CD4-positive, alpha-beta memory T cell (primary cell): ENCODE data around the gene USP14. TPM values are rescaled to one million over a fixed set of nuclear protein-coding genes. Genes with fewer than 3 reads are reported as not detected.
A peak's percentile ranks its signal among the peaks of the same experiment; 100 is the strongest.
"Not testable (repeated sequence)": the region's sequence is repeated elsewhere in the genome, so short reads cannot be mapped to it uniquely, and the experiment has no call there.

ENCODE experiments used
- CTCF ChIA-PET: fragments of 350-600 bp; sonication (Branson Sonifier 250); formaldehyde crosslinking; loops from one replicate; lab custom pipeline; 2021; ENCODE audit warnings: inconsistent platforms; ENCODE audit not compliant: partially characterized antibody; lab: Charles Lee
- POLR2A ChIA-PET: fragments of 350-600 bp; sonication (Branson Sonifier 250); formaldehyde crosslinking; loops from one replicate; lab custom pipeline; 2021; ENCODE audit not compliant: partially characterized antibody; lab: Charles Lee
- DNase-seq, 5 donors: peaks; one replicate each; pipeline versions ENCODE4 v3.0.0 to v3.0.0-alpha.2; 2020 to 2022; ENCODE audit warnings: mixed read lengths in 1 of 5
- H3K27ac ChIP-seq: one replicate; pipeline ENCODE4 v1.7.0; 2013; ENCODE audit warnings: low read depth, low read length
- H3K27me3 ChIP-seq: 2 replicates; pipeline ENCODE4 v1.7.0; 2013; ENCODE audit warnings: mild to moderate bottlenecking, low read length, moderate library complexity; ENCODE audit not compliant: insufficient read depth
- H3K36me3 ChIP-seq: 2 replicates; pipeline ENCODE4 v1.7.0; 2013; ENCODE audit warnings: mild to moderate bottlenecking, low read length, moderate library complexity; ENCODE audit not compliant: insufficient read depth
- H3K4me1 ChIP-seq: 2 replicates; pipeline ENCODE4 v1.7.0; 2013; ENCODE audit warnings: mild to moderate bottlenecking, low read length, moderate library complexity; ENCODE audit not compliant: insufficient read depth
- H3K4me3 ChIP-seq, 2 donors: one replicate each; pipeline ENCODE4 v1.7.0; 2013; ENCODE audit warnings: low read length in 2 of 2, mild to moderate bottlenecking in 1 of 2
- H3K9me3 ChIP-seq, 2 donors: one replicate each; pipeline ENCODE4 v1.7.0; 2013; ENCODE audit warnings: low read length in 2 of 2, control low read depth in 1 of 2; ENCODE audit not compliant: control insufficient read depth in 1 of 2
- H3K27ac Mint-ChIP-seq, 7 donors: one replicate each; pipeline ENCODE4 v1.8.0; 2020 to 2021; ENCODE audit warnings: mixed read lengths in 7 of 7, mild to moderate bottlenecking in 6 of 7, inconsistent platforms in 3 of 7, moderate library complexity in 3 of 7
- H3K27me3 Mint-ChIP-seq, 2 donors: one replicate each; pipeline ENCODE4 v1.8.0; 2020 to 2021; ENCODE audit warnings: mixed read lengths in 2 of 2
- H3K36me3 Mint-ChIP-seq, 2 donors: one replicate each; pipeline ENCODE4 v1.8.0; 2020 to 2021; ENCODE audit warnings: mixed read lengths in 2 of 2, inconsistent platforms in 1 of 2, mild to moderate bottlenecking in 1 of 2
- H3K4me1 Mint-ChIP-seq, 4 donors: one replicate each; pipeline ENCODE4 v1.8.0; 2020 to 2021; ENCODE audit warnings: mixed read lengths in 4 of 4, mild to moderate bottlenecking in 1 of 4
- H3K4me3 Mint-ChIP-seq, 8 donors: one replicate each; pipeline ENCODE4 v1.8.0; 2020 to 2021; ENCODE audit warnings: mixed read lengths in 8 of 8, mild to moderate bottlenecking in 7 of 8, moderate library complexity in 6 of 8, inconsistent platforms in 3 of 8
- H3K9me3 Mint-ChIP-seq, 8 donors: one replicate each; pipeline ENCODE4 v1.8.0; 2020 to 2021; ENCODE audit warnings: mixed read lengths in 8 of 8, mild to moderate bottlenecking in 5 of 8, inconsistent platforms in 3 of 8, moderate library complexity in 1 of 8
- intact Hi-C: fragments of 100-400 bp; cut with micrococcal nuclease; formaldehyde crosslinking; loops from one replicate; pipeline ENCODE4 v1.15.1; 2023
- polyA plus RNA-seq, 2 donors: library from polyadenylated mRNA; unstranded; fragments of 300-500 nt; fragmentation: Illumina TruSeq; gene quantifications; one replicate each; pipeline ENCODE4 v1.2.3, GENCODE V29; 2021
- total RNA-seq, 2 experiments: library from RNA; stranded (reverse); gene quantifications; one replicate each; pipeline ENCODE4 v1.2.3, GENCODE V29; 2021

The USP14 gene
- total RNA-seq (10 to 100 TPM; 42.6 to 43.6 TPM), polyA plus RNA-seq (10 to 100 TPM; 33.3 to 55.9 TPM)

- ChIA-PET POLR2A (interaction anchor here (0.7 to 3.3 kb wide), 4 partner anchors 9 to 110 kb away, joined by 3 to 34 read pairs (median 4); partner anchors contain the start of gene THOC1), CTCF (no interaction called here)
- no peaks in the 10 kb centered on the region for H3K9me3 Mint-ChIP-seq
- no peaks in the 10 kb centered on the region for H3K36me3 ChIP-seq
- H3K27ac ChIP-seq = peak within 1 kb of the TSS; percentile 81
- H3K36me3 Mint-ChIP-seq = peaks cover 3 to 6% of the 10 kb centered on the region in 2 donors
- DNase-seq = peak; percentile 93 to 98 (median 96)
- peak within 1 kb of the TSS; percentile 91 to 98 (median 95) for H3K27ac Mint-ChIP-seq
- H3K9me3 ChIP-seq = no peaks in the 10 kb centered on the region
- H3K4me3 Mint-ChIP-seq = peak within 1 kb of the TSS; percentile 88 to 98 (median 96)
- H3K4me1 Mint-ChIP-seq = peaks cover 18 to 35% (median 29%) of the 10 kb centered on the region in 4 donors
- H3K27me3 ChIP-seq = no peaks in the 10 kb centered on the region
- peak within 1 kb of the TSS; percentile 18 to 81 for H3K4me3 ChIP-seq
- H3K4me1 ChIP-seq = peaks cover 29% of the 10 kb centered on the region
- no peaks in the 10 kb centered on the region for H3K27me3 Mint-ChIP-seq
- intact Hi-C loops = loop anchor here (1.0 kb wide), 3 partner anchors 47 to 554 kb away; partner anchors contain the start of genes ENOSF1 and THOC1
These were observed at the start of gene USP14 for GRCh38 chr18:158128-159036. TSS of gene USP14 (plus strand) at chr18:158557. CDS start at chr18:158699, 142 bp downstream.

- H3K27ac ChIP-seq, DNase-seq, H3K9me3 ChIP-seq, H3K27me3 ChIP-seq, POLR2A ChIA-PET, H3K36me3 ChIP-seq, H3K4me3 ChIP-seq, CTCF ChIA-PET, H3K4me1 ChIP-seq, H3K27ac Mint-ChIP-seq, H3K4me3 Mint-ChIP-seq, intact Hi-C loops, H3K27me3 Mint-ChIP-seq: not testable (repeated sequence)
- Mint-ChIP-seq H3K4me1 (peaks cover 6 to 24% (median 10%) of the 10 kb centered on the region in 4 donors), H3K9me3 (peaks cover 12 to 36% (median 32%) of the 10 kb centered on the region in 8 donors), H3K36me3 (peaks cover 0 to 20% of the 10 kb centered on the region in 2 donors)
These were observed 49.7 kb upstream of the USP14 start for GRCh38 chr18:108665-109063.

- H3K27me3 ChIP-seq, H3K9me3 ChIP-seq, intact Hi-C loops, POLR2A ChIA-PET, CTCF ChIA-PET, H3K4me3 ChIP-seq, H3K4me1 ChIP-seq, H3K27me3 Mint-ChIP-seq, H3K36me3 ChIP-seq, H3K27ac ChIP-seq: not testable (repeated sequence)
- H3K9me3 Mint-ChIP-seq = peaks cover 12 to 36% (median 32%) of the 10 kb centered on the region in 8 donors
- peaks cover 0 to 20% of the 10 kb centered on the region in 2 donors for H3K36me3 Mint-ChIP-seq
- peaks cover 6 to 24% (median 10%) of the 10 kb centered on the region in 4 donors for H3K4me1 Mint-ChIP-seq
- H3K27ac Mint-ChIP-seq = peak overlapping the region in 4 of 7 donors; percentile 0 to 98 (median 18)
- peak; percentile 54 to 83 (median 66) for DNase-seq
- peak overlapping the region in 1 of 8 donors; percentile 0 for H3K4me3 Mint-ChIP-seq
These were observed 49.0 kb upstream of the USP14 start for GRCh38 chr18:109130-109921.

- H3K27me3 ChIP-seq, H3K27me3 Mint-ChIP-seq, intact Hi-C loops, H3K36me3 ChIP-seq, H3K4me3 ChIP-seq, CTCF ChIA-PET, POLR2A ChIA-PET, H3K4me1 ChIP-seq, H3K9me3 ChIP-seq, H3K27ac ChIP-seq: not testable (repeated sequence)
- Mint-ChIP-seq H3K36me3 (peaks cover 0 to 20% of the 10 kb centered on the region in 2 donors), H3K27ac (peak overlapping the region in 4 of 7 donors; percentile 0 to 98 (median 16)), H3K9me3 (peaks cover 12 to 36% (median 32%) of the 10 kb centered on the region in 8 donors), H3K4me1 (peaks cover 6 to 24% (median 10%) of the 10 kb centered on the region in 4 donors), H3K4me3 (peak overlapping the region in 1 of 8 donors; percentile 0)
- DNase-seq = peak in 3 of 5 donors; percentile 7 to 82 (median 29)
These were observed 48.5 kb upstream of the USP14 start for GRCh38 chr18:109922-110261.

GRCh38 chr18:110351-111201 lies 47.8 kb upstream of the USP14 start:
- intact Hi-C loops = loop anchor here (1.0 kb wide), 1 partner anchor 48 kb away; the partner anchor contains the start of gene USP14
- H3K36me3 ChIP-seq, H3K9me3 ChIP-seq, H3K4me3 ChIP-seq, H3K27me3 ChIP-seq, POLR2A ChIA-PET, H3K4me1 ChIP-seq, H3K27me3 Mint-ChIP-seq: not testable (repeated sequence)
- Mint-ChIP-seq H3K36me3 (peaks cover 0 to 20% of the 10 kb centered on the region in 2 donors), H3K4me3 (peak overlapping the region in 5 of 8 donors; percentile 83 to 97 (median 88)), H3K4me1 (peaks cover 6 to 24% (median 10%) of the 10 kb centered on the region in 4 donors), H3K9me3 (peaks cover 12 to 36% (median 32%) of the 10 kb centered on the region in 8 donors), H3K27ac (peak overlapping the region; percentile 12 to 98 (median 96))
- peak overlapping the region; percentile 70 for H3K27ac ChIP-seq
- CTCF ChIA-PET = interaction anchor here (1.1 kb wide), 1 partner anchor 158 kb away, joined by 3 read pairs; no protein-coding TSS in a partner anchor
- DNase-seq = peak in 2 of 5 donors; percentile 8 to 82

- POLR2A ChIA-PET = interaction anchor here (1.8 kb wide), 1 partner anchor 157 kb away, joined by 4 read pairs; no protein-coding TSS in a partner anchor
- intact Hi-C loops = loop anchor here (1.0 kb wide), 1 partner anchor 47 kb away; the partner anchor contains the start of gene USP14
These were observed 46.9 kb upstream of the USP14 start for GRCh38 chr18:111306-112014.

More at GRCh38 chr18:111306-112014, 46.9 kb upstream of the USP14 start:
- Histone ChIP-seq H3K27ac (peak overlapping the region; percentile 70), H3K27me3 (no peaks in the 10 kb centered on the region), H3K4me1 (peaks cover 6% of the 10 kb centered on the region), H3K9me3 (no peaks in the 10 kb centered on the region), H3K36me3 (no peaks in the 10 kb centered on the region), H3K4me3 (peak overlapping the region in 1 of 2 donors; percentile 49)
- Mint-ChIP-seq H3K27me3 (peaks cover 0 to 2% of the 10 kb centered on the region in 2 donors), H3K36me3 (peaks cover 0 to 20% of the 10 kb centered on the region in 2 donors), H3K9me3 (peaks cover 12 to 38% (median 32%) of the 10 kb centered on the region in 8 donors), H3K4me1 (peaks cover 6 to 24% (median 10%) of the 10 kb centered on the region in 4 donors), H3K27ac (peak overlapping the region; percentile 81 to 98 (median 96)), H3K4me3 (peak overlapping the region; percentile 79 to 97 (median 86))
- DNase-seq = peak; percentile 70 to 79 (median 78)
- CTCF ChIA-PET = interaction anchor here (1.1 kb wide), 1 partner anchor 157 kb away, joined by 3 read pairs; no protein-coding TSS in a partner anchor
